CMK (cell line): ENCODE data around the gene RPL19.
"Not testable (repeated sequence)": the region's sequence is repeated elsewhere in the genome, so short reads cannot be mapped to it uniquely, and the experiment has no call there.

ENCODE experiments used
- DNase-seq: peaks from one replicate; pipeline ENCODE4 v3.0.0-alpha.2; 2010; ENCODE audit warnings: low read depth

The RPL19 gene

GRCh38 chr17:39244600-39245570, 44.8 kb downstream of the RPL19 start:
- DNase-seq, result peak; percentile 80

DNA sequence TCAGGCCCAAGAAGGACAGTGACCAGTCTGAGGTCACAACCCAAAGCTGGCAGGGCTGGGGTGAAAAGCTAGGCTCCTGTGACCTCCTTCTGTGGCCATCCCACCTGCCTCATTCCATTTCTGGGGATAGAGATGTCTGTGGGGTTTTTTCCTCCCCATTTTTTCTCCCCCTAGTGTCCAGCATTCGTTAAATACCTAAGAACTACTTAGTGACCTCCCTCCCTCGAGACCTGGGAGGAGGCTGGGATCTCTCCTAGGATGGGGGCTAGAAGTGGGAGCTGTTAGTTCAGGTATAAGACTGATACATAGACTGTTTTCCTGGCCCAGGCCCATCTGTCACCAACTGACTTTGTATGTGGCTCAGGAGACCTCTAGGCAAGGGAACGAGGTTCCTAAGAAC, 46.2 kb downstream of the RPL19 start:
- DNase-seq, result no peak

DNA sequence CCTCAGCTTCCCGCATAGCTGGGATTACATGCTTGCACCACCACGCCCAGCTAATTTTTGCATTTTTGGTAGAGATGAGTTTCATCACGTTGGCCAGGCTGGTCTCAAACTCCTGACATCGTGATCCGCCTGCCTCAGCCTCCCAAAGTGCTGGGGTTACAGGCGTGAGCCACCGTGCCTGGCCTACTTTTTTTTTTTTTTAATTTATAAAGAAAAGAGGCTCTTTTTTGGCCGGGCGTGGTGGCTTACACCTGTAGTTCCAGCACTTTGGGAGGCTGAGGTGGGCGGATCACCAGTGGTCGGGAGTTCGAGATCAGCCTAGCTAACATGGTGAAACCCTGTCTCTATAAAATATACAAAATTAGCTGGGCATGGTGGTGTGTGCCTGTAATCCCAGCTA, 50.0 kb downstream of the RPL19 start:
- DNase-seq, result not testable (repeated sequence)

- DNase-seq, result no peak
These were observed 51.9 kb downstream of the RPL19 start for GRCh38 chr17:39251997-39252396.

GRCh38 chr17:39252788-39253460, 52.8 kb downstream of the RPL19 start:
- DNase-seq, result no peak
